Uterus (tissue), 2 donors: ENCODE measurements around the gene GALNT15.

Experiments
- CTCF ChIP-seq, 4 experiments: fragments of 200-600 bp in 2 of 4; fragments of 450-650 bp in 2 of 4; sonication (generic) in 2 of 4; IDR thresholded peaks; one replicate each; pipeline ENCODE4 v1.5.1; 2016 to 2019; ENCODE audit warnings: antibody characterized with exemption in 4 of 4, mild to moderate bottlenecking in 2 of 4, moderate library complexity in 1 of 4
- POLR2A ChIP-seq, 2 donors: fragments of 450-650 bp; IDR thresholded peaks; one replicate each; pipeline ENCODE4 v1.6.1; 2016; ENCODE audit warnings: antibody characterized with exemption in 2 of 2, mild to moderate bottlenecking in 1 of 2, moderate library complexity in 1 of 2

GRCh38 chr3:16205156-16205870 is 30.8 kb downstream of the GALNT15 start:
- TF ChIP-seq CTCF (IDR thresholded peaks at IDR 0.05) (no peak), POLR2A (IDR thresholded peaks at IDR 0.05) (no peak)
